ENCODE results near the gene IBTK. TPM values are rescaled to one million over a fixed set of nuclear protein-coding genes. Genes with fewer than 3 reads are reported as not detected.

Gene IBTK
- total RNA-seq, 1 experiment from 2014 or later, result 24.1 TPM

DNA sequence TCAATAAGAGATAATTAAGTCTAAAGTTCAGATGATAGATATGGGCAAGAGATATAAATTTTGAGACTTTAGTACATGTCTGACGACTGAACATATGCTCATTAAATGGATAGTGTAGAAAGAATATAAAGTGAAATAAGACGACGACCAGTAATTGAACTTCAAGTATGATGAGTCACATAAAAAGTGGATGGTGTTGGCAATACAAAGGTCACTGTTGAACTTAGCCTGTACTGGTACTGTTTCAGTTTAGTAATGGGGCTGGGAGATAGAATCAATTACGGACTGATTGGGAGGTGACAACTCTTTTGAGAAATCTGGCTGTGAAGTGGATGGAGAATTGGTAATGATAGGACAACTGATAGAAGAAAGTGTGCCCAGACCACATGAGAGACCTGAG is 68.1 kb downstream of the IBTK start:
- Mint-ChIP-seq H3K4me1 (no peaks in the 10 kb centered on the region), H3K4me3 (no peak overlapping the region), H3K27me3 (ENCODE audit: low read depth) (no peaks in the 10 kb centered on the region), H3K36me3 (peaks cover 23% of the 10 kb centered on the region), H3K27ac (no peak overlapping the region; the same call in 1 of the 2 replicates), H3K9me3 (no peaks in the 10 kb centered on the region)
- DNase-seq (ENCODE audit: low spot score), result no peak
- CTCF ChIA-PET, result no interaction called here
- POLR2A ChIA-PET, result no interaction called here
- ATAC-seq, result no peak
- TF ChIP-seq ZNF263 (CRISPR knock-in tag; IDR thresholded peaks at IDR 0.05; ENCODE audit: low read depth), result no peak
- TF ChIP-seq, protein P1, sequence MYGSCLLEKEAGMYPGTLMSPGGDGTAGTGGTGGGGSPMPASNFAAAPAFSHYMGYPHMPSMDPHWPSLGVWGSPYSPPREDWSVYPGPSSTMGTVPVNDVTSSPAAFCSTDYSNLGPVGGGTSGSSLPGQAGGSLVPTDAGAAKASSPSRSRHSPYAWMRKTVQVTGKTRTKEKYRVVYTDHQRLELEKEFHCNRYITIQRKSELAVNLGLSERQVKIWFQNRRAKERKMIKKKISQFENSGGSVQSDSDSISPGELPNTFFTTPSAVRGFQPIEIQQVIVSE (CRISPR knock-in tag; IDR thresholded peaks at IDR 0.05; ENCODE audit: borderline replicate concordance), result no peak

DNA sequence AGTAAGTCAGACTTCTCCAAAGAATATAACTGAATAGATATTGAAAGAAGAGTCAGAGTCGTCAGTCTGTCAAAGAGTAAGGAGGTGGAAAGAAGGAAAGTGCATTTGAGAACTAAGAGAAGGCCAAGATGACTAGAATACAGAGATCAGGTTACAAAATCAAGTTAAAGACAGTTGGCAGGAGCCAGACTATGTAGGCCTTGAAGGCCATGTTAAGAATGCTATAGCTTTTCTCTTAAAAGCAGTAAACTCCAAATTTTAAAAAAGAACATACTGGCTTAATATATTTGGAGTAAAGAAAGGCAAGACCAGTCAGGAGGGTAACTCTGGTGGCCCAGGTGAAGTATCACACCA is 68.8 kb downstream of the IBTK start:
- Mint-ChIP-seq H3K36me3 (peaks cover 23% of the 10 kb centered on the region), H3K4me3 (no peak overlapping the region), H3K27ac (no peak overlapping the region), H3K27me3 (ENCODE audit: low read depth) (no peaks in the 10 kb centered on the region), H3K4me1 (no peaks in the 10 kb centered on the region), H3K9me3 (no peaks in the 10 kb centered on the region)
- DNase-seq (ENCODE audit: low spot score), result no peak
- ChIA-PET POLR2A (no interaction called here), CTCF (no interaction called here)
- ATAC-seq, result no peak
- TF ChIP-seq, protein P1 (CRISPR knock-in tag; IDR thresholded peaks at IDR 0.05; ENCODE audit: borderline replicate concordance), result no peak
- TF ChIP-seq OVOL2 (CRISPR knock-in tag; IDR thresholded peaks at IDR 0.05; ENCODE audit: borderline replicate concordance) (no peak), NR2C2 (CRISPR knock-in tag; IDR thresholded peaks at IDR 0.05) (no peak), ZNF423 (CRISPR knock-in tag; IDR thresholded peaks at IDR 0.05) (no peak), TEAD1 (CRISPR knock-in tag; IDR thresholded peaks at IDR 0.05) (no peak), TEAD4 (CRISPR knock-in tag; IDR thresholded peaks at IDR 0.05) (no peak), GRHL2 (CRISPR knock-in tag; IDR thresholded peaks at IDR 0.05; ENCODE audit: insufficient replicate concordance, severe bottlenecking) (no peak)
- TF ChIP-seq, protein P2, sequence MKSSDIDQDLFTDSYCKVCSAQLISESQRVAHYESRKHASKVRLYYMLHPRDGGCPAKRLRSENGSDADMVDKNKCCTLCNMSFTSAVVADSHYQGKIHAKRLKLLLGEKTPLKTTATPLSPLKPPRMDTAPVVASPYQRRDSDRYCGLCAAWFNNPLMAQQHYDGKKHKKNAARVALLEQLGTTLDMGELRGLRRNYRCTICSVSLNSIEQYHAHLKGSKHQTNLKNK (CRISPR knock-in tag; IDR thresholded peaks at IDR 0.05), result no peak
- TF ChIP-seq, protein P3, sequence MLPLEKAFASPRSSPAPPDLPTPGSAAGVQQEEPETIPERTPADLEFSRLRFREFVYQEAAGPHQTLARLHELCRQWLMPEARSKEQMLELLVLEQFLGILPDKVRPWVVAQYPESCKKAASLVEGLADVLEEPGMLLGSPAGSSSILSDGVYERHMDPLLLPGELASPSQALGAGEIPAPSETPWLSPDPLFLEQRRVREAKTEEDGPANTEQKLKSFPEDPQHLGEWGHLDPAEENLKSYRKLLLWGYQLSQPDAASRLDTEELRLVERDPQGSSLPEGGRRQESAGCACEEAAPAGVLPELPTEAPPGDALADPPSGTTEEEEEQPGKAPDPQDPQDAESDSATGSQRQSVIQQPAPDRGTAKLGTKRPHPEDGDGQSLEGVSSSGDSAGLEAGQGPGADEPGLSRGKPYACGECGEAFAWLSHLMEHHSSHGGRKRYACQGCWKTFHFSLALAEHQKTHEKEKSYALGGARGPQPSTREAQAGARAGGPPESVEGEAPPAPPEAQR (CRISPR knock-in tag; IDR thresholded peaks at IDR 0.05), result no peak
- TF ChIP-seq, protein P4, sequence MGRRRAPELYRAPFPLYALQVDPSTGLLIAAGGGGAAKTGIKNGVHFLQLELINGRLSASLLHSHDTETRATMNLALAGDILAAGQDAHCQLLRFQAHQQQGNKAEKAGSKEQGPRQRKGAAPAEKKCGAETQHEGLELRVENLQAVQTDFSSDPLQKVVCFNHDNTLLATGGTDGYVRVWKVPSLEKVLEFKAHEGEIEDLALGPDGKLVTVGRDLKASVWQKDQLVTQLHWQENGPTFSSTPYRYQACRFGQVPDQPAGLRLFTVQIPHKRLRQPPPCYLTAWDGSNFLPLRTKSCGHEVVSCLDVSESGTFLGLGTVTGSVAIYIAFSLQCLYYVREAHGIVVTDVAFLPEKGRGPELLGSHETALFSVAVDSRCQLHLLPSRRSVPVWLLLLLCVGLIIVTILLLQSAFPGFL (CRISPR knock-in tag; IDR thresholded peaks at IDR 0.05; ENCODE audit: borderline replicate concordance), result no peak

DNA sequence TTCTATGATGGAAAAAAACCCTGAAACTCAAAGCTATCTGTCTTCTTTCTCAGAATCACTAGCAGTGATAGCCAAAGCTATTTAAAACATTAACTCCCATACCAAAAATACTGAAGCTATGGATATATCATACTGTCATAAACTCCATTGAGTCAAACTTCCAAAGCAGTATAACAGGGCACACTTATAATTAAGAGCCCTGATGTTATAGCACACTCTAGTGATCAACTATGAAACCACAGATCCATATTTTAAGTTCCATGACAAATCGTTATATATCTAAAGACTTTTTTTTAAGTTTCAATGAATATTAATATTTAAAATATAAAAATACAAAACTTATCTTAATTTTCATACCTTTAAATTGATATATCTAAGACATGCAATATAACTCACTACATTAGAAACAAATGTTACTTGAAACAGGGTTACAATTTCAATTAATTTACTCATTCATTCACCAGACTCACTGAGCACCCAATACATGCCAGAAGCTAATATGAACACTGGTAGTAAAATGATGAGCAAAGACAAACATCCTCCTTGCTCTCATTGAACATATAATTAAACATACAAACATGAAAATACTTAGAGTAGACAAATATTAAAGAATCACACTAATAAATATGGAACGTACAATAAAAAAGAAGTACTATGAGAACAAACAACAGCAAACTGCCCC is 69.3 kb downstream of the IBTK start:
- CTCF ChIA-PET, result no interaction called here
- TF ChIP-seq ATF1 (CRISPR knock-in tag; IDR thresholded peaks at IDR 0.05) (no peak), IRF2 (CRISPR knock-in tag; IDR thresholded peaks at IDR 0.05; ENCODE audit: borderline replicate concordance, low read depth) (no peak), RELA (CRISPR knock-in tag; IDR thresholded peaks at IDR 0.05; ENCODE audit: borderline replicate concordance) (no peak), GRHL2 (CRISPR knock-in tag; IDR thresholded peaks at IDR 0.05; ENCODE audit: insufficient replicate concordance, severe bottlenecking) (no peak), NR3C1 (CRISPR knock-in tag; conservative IDR thresholded peaks at IDR 0.05; ENCODE audit: low read depth) (no peak), PRRX2 (CRISPR knock-in tag; IDR thresholded peaks at IDR 0.05) (no peak), ZNF317 (CRISPR knock-in tag; IDR thresholded peaks at IDR 0.05; ENCODE audit: borderline replicate concordance, low read depth) (no peak), ZNF138 (CRISPR knock-in tag; conservative IDR thresholded peaks at IDR 0.05) (no peak), FOXP1 (CRISPR knock-in tag; IDR thresholded peaks at IDR 0.05; ENCODE audit: borderline replicate concordance) (no peak), TCF7 (CRISPR knock-in tag; IDR thresholded peaks at IDR 0.05; ENCODE audit: low read depth) (no peak)
- TF ChIP-seq, protein P5, sequence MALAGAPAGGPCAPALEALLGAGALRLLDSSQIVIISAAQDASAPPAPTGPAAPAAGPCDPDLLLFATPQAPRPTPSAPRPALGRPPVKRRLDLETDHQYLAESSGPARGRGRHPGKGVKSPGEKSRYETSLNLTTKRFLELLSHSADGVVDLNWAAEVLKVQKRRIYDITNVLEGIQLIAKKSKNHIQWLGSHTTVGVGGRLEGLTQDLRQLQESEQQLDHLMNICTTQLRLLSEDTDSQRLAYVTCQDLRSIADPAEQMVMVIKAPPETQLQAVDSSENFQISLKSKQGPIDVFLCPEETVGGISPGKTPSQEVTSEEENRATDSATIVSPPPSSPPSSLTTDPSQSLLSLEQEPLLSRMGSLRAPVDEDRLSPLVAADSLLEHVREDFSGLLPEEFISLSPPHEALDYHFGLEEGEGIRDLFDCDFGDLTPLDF (CRISPR knock-in tag; IDR thresholded peaks at IDR 0.05), result no peak
- TF ChIP-seq, protein P6, sequence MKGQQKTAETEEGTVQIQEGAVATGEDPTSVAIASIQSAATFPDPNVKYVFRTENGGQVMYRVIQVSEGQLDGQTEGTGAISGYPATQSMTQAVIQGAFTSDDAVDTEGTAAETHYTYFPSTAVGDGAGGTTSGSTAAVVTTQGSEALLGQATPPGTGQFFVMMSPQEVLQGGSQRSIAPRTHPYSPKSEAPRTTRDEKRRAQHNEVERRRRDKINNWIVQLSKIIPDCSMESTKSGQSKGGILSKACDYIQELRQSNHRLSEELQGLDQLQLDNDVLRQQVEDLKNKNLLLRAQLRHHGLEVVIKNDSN (CRISPR knock-in tag; IDR thresholded peaks at IDR 0.05), result no peak
- TF ChIP-seq, protein P7, sequence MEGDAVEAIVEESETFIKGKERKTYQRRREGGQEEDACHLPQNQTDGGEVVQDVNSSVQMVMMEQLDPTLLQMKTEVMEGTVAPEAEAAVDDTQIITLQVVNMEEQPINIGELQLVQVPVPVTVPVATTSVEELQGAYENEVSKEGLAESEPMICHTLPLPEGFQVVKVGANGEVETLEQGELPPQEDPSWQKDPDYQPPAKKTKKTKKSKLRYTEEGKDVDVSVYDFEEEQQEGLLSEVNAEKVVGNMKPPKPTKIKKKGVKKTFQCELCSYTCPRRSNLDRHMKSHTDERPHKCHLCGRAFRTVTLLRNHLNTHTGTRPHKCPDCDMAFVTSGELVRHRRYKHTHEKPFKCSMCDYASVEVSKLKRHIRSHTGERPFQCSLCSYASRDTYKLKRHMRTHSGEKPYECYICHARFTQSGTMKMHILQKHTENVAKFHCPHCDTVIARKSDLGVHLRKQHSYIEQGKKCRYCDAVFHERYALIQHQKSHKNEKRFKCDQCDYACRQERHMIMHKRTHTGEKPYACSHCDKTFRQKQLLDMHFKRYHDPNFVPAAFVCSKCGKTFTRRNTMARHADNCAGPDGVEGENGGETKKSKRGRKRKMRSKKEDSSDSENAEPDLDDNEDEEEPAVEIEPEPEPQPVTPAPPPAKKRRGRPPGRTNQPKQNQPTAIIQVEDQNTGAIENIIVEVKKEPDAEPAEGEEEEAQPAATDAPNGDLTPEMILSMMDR (IDR thresholded peaks at IDR 0.05), result no peak

More for the DNA sequence above, 69.3 kb downstream of the IBTK start:
- peaks cover 26% of the 10 kb centered on the region for H3K36me3 Mint-ChIP-seq
- H3K27ac Mint-ChIP-seq, result no peak overlapping the region
- H3K9me3 Mint-ChIP-seq, result no peaks in the 10 kb centered on the region
- ATAC-seq, result no peak
- DNase-seq (ENCODE audit: low spot score), result no peak
- no peak overlapping the region for H3K4me3 Mint-ChIP-seq
- no peaks in the 10 kb centered on the region for H3K27me3 Mint-ChIP-seq (ENCODE audit: low read depth)
- no peaks in the 10 kb centered on the region for H3K4me1 Mint-ChIP-seq
- POLR2A ChIA-PET, result no interaction called here

Measured in WTC11 (cell line).